RPMI8226 (cell line): ENCODE data around the gene ADCYAP1R1.

Experiments
- DNase-seq: peaks from one replicate; pipeline ENCODE4 v3.0.0-alpha.2; 2015

ADCYAP1R1 gene

GRCh38 chr7:31069860-31070555 is 17.9 kb downstream of the ADCYAP1R1 start:
- no peak for DNase-seq

DNA sequence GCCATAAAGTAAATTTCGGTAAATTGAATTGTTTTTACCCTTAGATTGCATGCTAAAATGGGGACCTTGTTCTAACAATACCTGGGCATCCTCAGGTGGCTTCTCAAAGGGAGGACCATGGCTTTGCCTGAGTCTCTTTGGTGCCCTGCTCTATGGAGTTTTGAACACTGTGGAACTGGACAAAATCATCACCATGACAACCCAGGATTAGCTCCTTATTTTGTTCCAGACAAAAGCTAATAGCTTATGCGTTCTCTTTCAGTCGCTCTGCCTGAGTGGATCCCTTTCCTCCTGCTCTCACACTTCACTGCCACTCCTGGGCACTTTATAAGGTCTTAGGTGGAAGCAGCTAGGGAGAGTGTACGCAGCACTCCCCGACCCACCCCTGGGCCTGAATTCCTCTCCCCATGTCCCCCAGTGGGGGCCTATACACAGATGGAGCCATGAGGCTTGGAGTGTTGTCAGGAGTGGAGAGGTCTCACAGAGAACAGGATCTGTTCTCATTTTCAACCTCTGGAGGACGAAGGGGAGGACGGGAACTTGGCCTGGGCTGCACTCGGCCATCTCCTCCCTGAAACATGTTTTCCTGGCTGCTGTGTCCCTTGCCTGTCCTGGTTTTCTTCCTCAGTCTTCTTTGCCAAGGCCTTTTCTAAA is 19.0 kb downstream of the ADCYAP1R1 start:
- no peak for DNase-seq

DNA sequence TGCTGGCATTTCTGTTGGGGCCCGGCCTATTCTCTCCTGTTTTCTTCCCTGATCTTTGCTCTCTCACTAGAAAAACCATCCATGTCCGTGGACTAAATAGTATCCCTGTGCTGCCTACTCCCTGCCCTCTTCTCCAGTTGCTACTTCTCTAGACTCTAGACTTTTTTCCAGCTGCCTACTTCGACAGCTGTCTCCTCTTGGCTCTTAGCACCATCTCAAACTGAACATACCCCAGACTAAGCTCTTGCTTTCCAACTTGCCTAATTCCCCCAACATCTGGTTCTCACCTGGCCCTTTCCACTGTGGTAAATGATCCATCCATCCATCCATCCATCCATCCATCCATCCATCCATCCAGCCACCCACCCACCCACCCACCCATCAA is 19.5 kb downstream of the ADCYAP1R1 start:
- no peak for DNase-seq

- DNase-seq = no peak
Measured at GRCh38 chr7:31073326-31074119, 21.4 kb downstream of the ADCYAP1R1 start.

GRCh38 chr7:31074120-31074383 is 21.9 kb downstream of the ADCYAP1R1 start:
- no peak for DNase-seq

GRCh38 chr7:31074403-31075085 is 22.4 kb downstream of the ADCYAP1R1 start:
- DNase-seq = no peak

DNA sequence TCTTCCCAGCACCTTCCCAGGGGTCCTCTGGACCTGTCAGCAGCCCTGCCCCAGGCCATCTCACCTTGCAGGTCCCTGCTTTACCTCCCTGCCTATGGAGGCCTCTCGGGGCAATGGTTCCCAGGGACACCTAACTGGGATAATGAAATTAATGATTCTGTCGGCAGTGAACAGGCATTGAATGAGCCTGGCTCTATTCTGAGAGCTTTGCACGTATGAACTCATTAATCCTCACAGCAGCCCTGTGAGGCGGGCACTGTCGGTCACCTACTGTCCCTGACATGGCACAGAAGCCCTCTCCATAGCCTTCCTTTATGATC is 22.9 kb downstream of the ADCYAP1R1 start:
- no peak for DNase-seq

DNA sequence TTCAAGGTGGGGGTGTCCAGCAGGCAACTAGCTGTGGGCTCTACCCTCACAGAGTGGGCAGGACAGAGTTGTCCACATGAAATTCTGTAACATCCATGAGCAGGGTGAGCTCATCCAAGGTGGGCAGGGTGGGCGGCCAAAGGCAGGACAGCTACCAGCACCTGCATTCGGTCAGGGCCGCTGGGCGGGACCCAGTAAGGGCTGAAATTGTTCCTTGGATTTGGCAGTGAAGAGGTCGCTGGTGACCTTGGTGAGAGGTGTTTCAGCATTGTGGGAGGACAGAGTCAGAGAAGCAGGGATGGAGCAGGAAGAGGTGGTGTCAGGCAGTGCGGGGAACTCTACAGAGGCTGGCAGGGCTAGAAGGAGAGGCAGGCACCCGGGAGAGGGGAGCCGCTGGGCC is 23.9 kb downstream of the ADCYAP1R1 start:
- DNase-seq = no peak

DNA sequence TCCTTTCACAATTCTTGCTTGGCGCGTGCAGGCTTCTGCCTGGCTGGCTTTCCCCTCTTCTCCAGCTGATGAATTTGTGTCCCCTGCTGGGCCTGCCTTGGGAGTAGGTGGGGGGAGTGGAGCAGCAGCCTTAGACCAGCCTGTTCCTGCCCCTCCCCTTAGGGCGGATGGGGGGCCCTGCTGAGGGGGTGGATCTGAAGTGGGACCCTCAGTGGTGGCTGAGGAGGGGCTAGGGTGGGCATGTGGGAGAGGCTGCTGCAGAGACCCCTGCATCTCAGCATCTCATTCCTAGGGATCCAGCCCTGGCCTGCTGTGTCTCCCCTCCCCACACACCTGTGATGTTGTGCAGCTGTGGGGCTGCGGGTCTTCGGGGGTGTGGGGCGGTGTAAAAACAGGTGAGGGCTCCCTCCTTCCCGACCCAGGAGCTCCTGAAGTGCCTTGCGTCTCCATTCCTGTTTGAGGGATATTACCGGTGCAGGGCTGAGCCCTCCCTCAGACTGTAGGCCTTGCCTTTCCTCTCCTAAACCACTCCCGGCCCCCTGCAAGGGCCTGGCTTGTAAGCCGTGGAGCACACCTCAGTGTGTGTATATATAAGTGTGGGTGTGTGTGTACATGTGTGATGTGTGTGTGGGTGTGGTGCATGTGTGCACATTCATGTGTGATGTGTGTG is 24.7 kb downstream of the ADCYAP1R1 start:
- DNase-seq = no peak

- no peak for DNase-seq
Measured at GRCh38 chr7:31077484-31078362, 25.6 kb downstream of the ADCYAP1R1 start.

DNA sequence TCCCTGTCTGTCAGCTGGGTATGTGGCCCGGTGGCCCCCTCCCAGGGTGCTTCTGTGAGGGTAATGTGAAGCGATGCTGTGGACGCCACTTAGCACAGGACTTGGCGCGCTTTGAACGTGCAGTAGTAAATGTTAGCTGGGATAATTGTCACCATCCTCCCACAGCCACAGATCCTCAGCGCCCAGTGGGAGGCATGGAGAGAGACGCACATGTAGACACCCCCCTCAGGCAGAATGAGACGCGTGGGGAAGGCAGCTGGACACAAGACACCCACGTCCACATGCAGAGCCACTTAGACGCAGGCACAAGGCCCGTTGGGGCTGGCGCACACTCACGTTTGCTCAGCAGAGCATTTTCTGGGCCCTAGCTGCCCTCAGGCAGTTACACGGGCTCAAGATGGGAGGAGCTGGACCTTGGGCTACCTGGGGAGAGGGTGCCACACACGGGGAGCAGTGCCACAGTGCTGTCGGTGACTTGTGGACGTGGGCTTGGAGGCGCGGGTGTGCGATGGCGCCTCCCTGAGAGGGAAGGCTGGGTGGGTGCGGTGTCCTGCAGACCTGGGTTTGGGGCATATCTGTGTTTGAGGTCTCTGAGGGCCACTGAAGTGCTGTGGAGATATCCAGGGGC is 26.4 kb downstream of the ADCYAP1R1 start:
- DNase-seq = no peak

DNA sequence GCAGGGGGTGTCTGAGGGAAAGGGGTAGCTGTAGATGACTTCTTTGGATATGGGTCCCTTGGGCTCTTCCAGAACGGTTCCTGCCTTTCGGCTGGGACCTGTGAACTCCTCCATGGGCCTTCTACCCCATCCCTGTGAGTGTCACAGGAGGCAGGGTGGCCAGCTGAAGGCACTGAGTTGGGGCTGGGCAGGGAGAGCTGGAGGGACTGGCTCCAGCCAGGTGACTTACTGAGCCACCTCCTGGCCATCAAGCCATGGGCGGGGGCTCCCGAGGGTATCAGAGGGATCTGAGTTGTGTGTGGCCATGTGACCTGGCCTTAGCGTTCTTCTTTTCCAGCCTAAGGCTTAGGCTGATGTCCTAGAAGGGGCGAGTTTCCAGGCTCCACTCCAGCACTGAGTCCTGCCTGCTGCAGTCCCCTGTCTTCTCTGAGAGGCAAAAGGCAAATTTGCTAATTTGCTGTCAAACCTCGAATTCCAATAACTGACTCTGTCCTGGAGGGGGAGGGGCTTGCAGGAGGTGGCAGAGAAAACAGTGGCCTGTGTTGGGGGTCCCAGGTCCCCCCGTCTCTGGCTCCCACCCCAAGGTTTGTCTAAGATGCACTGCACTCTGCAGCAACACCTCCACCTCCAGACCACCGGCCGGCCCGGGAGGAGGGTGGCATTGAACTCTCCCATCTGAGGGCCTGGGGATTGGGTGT is 27.2 kb downstream of the ADCYAP1R1 start:
- no peak for DNase-seq

DNA sequence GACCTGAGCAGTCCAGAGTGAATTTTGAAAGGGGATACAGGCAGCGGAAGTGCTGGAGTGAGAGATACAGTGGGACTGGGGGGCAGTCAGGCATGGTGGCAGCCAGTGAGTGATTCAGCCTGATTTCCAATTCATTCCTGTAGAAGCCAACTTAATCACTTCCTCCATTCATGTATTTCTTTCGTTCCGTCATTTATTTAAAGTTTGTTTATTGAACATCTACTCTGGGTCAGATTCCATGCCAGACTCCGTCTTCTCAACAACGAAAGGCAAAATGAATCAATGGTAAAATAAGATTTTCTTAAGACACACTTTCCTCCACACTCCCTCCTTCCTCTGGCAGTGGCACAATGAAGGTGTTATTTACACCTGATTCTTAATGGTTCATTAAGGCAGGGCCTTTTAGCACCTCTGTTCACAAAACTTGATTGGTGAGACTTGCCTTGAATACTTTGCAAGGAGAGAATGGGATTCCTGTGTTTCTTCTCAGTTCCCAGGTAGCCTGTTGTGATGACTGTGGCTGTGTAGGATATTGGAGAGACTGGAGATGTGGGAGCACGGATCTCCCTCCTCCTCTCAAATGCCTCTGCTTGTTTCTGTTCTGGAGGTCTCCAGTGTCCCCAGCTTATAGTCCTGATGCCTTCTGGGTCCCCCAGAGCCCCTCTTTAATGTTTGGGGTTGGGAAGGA is 27.9 kb downstream of the ADCYAP1R1 start:
- no peak for DNase-seq

DNA sequence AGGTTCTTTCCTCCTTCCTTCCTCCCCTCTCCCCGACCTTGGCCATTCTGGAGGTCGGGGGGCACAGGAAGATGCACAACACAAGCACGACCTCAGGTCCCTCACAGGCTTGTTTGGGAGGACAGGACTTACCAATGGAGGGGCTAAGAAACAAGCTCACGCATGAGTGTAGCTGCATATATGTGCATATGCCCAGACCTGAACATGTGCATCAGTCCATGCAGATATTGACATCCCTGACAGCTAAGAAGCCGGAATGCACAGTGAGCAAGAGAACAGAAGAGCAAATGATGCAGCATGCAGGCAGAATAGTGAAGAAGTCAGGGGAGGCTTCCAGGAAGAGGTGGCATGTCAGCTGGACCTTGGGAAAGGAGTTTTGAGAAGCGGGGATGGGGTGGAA is 28.7 kb downstream of the ADCYAP1R1 start:
- no peak for DNase-seq

GRCh38 chr7:31082017-31082416 is 29.9 kb downstream of the ADCYAP1R1 start:
- no peak for DNase-seq

GRCh38 chr7:31082447-31082846 is 30.3 kb downstream of the ADCYAP1R1 start:
- DNase-seq = no peak

DNA sequence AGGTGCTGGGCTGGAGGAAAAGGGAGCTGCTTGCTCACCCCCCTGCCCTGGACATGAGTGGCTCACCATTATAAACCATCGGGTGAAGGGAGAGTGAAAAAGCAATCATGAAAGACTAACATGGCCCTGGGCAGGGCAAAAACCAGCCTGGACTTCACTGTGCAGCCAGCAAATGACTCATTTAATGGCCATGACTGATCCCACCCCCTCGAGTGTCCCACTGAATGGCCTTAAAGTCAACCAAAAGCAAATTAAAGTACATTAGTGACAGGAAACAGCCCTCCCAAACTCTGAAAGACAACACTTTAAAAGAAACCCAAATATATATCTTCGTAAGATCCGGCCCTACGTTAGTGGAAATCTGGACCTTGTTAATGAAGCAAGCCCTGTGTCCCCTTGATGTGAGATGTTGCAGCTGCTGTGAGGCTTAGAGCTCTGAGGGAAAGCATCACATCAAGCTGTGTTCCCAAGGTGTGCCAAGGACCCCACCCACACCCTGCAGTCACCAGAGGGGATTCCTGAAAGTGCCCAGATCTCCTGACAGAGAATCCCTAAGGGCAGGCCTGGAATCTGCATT is 31.2 kb downstream of the ADCYAP1R1 start:
- no peak for DNase-seq

DNA sequence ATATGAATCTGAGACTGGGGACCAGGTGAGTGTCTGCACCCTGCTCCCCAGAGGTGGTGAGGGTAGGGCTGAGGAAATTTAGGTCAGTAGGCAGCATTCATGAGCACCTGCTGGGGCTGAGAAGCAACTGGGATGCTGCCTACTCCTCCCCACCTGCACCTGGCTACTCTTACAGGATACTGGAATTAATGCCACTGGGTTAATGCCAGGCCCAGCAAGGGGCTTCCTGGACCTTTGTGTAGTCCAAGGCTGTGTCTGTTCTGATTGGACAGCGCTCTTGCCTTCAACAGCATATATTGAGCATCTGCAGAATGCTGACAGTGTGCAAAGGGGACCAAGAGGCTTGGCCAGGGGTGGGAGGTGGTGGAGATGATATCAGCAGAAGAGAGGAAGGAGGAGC is 32.1 kb downstream of the ADCYAP1R1 start:
- DNase-seq = no peak

- DNase-seq = no peak
Measured at GRCh38 chr7:31087351-31087750, 35.2 kb downstream of the ADCYAP1R1 start.

DNA sequence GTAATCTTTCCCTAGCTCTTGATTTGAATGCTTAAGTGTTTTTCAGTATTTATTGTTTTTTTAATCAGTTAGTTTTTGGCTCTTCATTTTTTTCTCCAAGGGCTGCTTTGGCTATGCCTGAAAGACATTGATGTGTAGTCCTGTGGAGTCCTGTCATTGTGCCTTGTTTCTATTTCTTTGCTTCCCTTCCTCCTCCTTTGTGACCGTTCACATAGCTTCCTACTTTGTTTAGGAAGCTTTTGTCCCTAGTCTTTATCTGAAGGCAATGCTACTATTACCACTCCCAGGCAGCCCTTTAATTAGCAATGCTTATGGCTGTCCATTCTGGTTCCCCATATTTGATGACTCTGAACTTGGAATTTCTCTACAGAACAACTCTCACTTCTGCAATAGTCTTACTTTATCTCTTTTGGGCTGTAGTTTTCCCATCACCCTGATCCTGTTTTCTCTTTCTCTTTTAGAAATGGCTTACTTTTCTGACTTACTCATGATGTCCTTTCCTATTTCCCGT is 39.9 kb downstream of the ADCYAP1R1 start:
- DNase-seq = no peak
